DOHH2 (cell line): ENCODE measurements around the gene MYBPC2.
A peak's percentile ranks its signal among the peaks of the same experiment; 100 is the strongest.

Experiments used
- H3F3A ChIP-seq: fragments of 200-600 bp; sonication (generic), shearing (Covaris generic); 2 replicates; pipeline ENCODE4 v1.6.0; 2016; ENCODE audit warnings: antibody characterized with exemption, mild to moderate bottlenecking; ENCODE audit not compliant: control insufficient read depth, insufficient read depth
- H3K27ac ChIP-seq: fragments of 200-600 bp; sonication (generic); 2 replicates; pipeline ENCODE4 v1.5.1; 2014; ENCODE audit warnings: low read depth, mild to moderate bottlenecking, low read length, moderate library complexity
- H3K27me3 ChIP-seq: fragments of 200-600 bp; sonication (generic); 2 replicates; pipeline ENCODE4 v1.6.1; 2014; ENCODE audit warnings: mild to moderate bottlenecking, low read length, mixed read lengths; ENCODE audit not compliant: control insufficient read depth
- H3K36me3 ChIP-seq: fragments of 200-600 bp; sonication (generic); 2 replicates; pipeline ENCODE4 v1.6.1; 2014; ENCODE audit warnings: mild to moderate bottlenecking, low read length, moderate library complexity, mixed read lengths; ENCODE audit not compliant: control insufficient read depth
- H3K4me1 ChIP-seq: fragments of 200-600 bp; sonication (generic); 2 replicates; pipeline ENCODE4 v1.6.1; 2014; ENCODE audit warnings: mild to moderate bottlenecking, low read length, mixed read lengths; ENCODE audit not compliant: control insufficient read depth
- H3K4me2 ChIP-seq: fragments of 200-600 bp; sonication (generic); 2 replicates; pipeline ENCODE4 v1.6.0; 2014; ENCODE audit warnings: mild to moderate bottlenecking, low read length, moderate library complexity
- H3K4me3 ChIP-seq: fragments of 200-600 bp; sonication (generic); 2 replicates; pipeline ENCODE4 v1.5.1; 2014; ENCODE audit warnings: mild to moderate bottlenecking, low read length, mixed read lengths
- H3K79me2 ChIP-seq: fragments of 200-600 bp; sonication (generic); 2 replicates; pipeline ENCODE4 v1.6.1; 2014; ENCODE audit warnings: mild to moderate bottlenecking, low read length, mixed read lengths; ENCODE audit not compliant: control insufficient read depth
- H3K9me2 ChIP-seq: fragments of 200-600 bp; sonication (generic); replicated peaks from 2 replicates; pipeline ENCODE4 v1.6.1; 2014; ENCODE audit warnings: mild to moderate bottlenecking, low read length, mixed read lengths; ENCODE audit not compliant: control insufficient read depth
- H3K9me3 ChIP-seq: fragments of 200-600 bp; sonication (generic); 2 replicates; pipeline ENCODE4 v1.6.1; 2014; ENCODE audit warnings: antibody characterized with exemption, low read length, mixed read lengths; ENCODE audit not compliant: control insufficient read depth, insufficient read depth
- H4K20me1 ChIP-seq: fragments of 200-600 bp; sonication (generic); 2 replicates; pipeline ENCODE4 v1.6.0; 2014; ENCODE audit warnings: low read depth, mild to moderate bottlenecking, antibody characterized with exemption, low read length, moderate library complexity; ENCODE audit not compliant: control insufficient read depth, insufficient read depth
- EZH2phosphoT487 ChIP-seq: fragments of 200-600 bp; sonication (generic); IDR thresholded peaks from 2 replicates; pipeline ENCODE4 v1.6.1; 2017; ENCODE audit warnings: borderline replicate concordance, mild to moderate bottlenecking, antibody characterized with exemption, low read length, moderate library complexity, mixed read lengths
- TF ChIP-seq, protein P1 (sequence below): fragments of 200-600 bp; sonication (generic); IDR thresholded peaks from one replicate; pipeline ENCODE4 v1.5.1; 2014; ENCODE audit warnings: antibody characterized with exemption, mild to moderate bottlenecking, low read depth, low read length; ENCODE audit not compliant: poor library complexity, severe bottlenecking

Gene MYBPC2

GRCh38 chr19:50428772-50429463 lies 3.8 kb upstream of the MYBPC2 start:
- Histone ChIP-seq H3K27me3 (no peaks in the 10 kb centered on the region), H3K4me3 (peak overlapping the region; percentile 80), H3K9me3 (no peaks in the 10 kb centered on the region), H3K79me2 (peaks cover 12% of the 10 kb centered on the region), H3F3A (peaks cover 68% of the 10 kb centered on the region), H3K36me3 (peaks cover 45% of the 10 kb centered on the region), H3K4me1 (peaks cover 76% of the 10 kb centered on the region), H3K4me2 (peak overlapping the region; percentile 84), H3K27ac (peak overlapping the region; percentile 96), H3K9me2 (no peaks in the 10 kb centered on the region), H4K20me1 (no peaks in the 10 kb centered on the region)
- TF ChIP-seq, protein P1, sequence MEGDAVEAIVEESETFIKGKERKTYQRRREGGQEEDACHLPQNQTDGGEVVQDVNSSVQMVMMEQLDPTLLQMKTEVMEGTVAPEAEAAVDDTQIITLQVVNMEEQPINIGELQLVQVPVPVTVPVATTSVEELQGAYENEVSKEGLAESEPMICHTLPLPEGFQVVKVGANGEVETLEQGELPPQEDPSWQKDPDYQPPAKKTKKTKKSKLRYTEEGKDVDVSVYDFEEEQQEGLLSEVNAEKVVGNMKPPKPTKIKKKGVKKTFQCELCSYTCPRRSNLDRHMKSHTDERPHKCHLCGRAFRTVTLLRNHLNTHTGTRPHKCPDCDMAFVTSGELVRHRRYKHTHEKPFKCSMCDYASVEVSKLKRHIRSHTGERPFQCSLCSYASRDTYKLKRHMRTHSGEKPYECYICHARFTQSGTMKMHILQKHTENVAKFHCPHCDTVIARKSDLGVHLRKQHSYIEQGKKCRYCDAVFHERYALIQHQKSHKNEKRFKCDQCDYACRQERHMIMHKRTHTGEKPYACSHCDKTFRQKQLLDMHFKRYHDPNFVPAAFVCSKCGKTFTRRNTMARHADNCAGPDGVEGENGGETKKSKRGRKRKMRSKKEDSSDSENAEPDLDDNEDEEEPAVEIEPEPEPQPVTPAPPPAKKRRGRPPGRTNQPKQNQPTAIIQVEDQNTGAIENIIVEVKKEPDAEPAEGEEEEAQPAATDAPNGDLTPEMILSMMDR = no peak
- TF ChIP-seq EZH2phosphoT487 = no peak

DNA sequence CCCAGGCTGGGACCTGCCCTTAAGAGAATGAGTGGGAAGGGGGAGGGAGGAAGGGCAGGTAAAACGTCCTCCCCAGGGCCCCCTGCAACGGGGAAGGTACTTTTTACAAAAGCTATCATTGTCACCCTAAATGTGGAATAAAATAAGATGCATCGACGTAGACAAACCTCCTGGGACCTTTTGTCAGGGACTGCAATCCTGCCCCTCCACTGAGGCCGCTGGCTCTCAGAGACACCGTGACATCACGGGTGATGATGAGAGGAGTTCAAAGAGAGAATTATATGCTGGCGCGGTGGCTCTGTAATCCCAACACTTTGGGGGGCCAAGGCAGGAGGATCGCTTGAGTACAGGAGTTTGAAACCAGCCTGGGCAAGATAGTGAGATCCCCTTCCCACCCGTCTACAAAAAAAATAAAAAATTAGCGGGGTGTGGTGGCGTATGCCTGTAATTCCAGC lies 1.8 kb upstream of the MYBPC2 start:
- Histone ChIP-seq H3K4me1 (peaks cover 89% of the 10 kb centered on the region), H3K4me2 (peak overlapping the region; percentile 84)

GRCh38 chr19:50431343-50432220 lies 1.1 kb upstream of the MYBPC2 start:
- Histone ChIP-seq H3K4me3 (peak overlapping the region; percentile 80), H3K79me2 (peaks cover 12% of the 10 kb centered on the region), H3F3A (peaks cover 61% of the 10 kb centered on the region), H3K9me2 (no peaks in the 10 kb centered on the region), H3K36me3 (peaks cover 43% of the 10 kb centered on the region), H3K9me3 (no peaks in the 10 kb centered on the region), H3K27me3 (no peaks in the 10 kb centered on the region), H3K4me1 (peaks cover 91% of the 10 kb centered on the region), H4K20me1 (no peaks in the 10 kb centered on the region), H3K4me2 (peak overlapping the region; percentile 84), H3K27ac (peak overlapping the region; percentile 96)
- no peak for TF ChIP-seq EZH2phosphoT487
- TF ChIP-seq, protein P1 = no peak

More for the DNA sequence above, 1.8 kb upstream of the MYBPC2 start:
- H3K4me3 ChIP-seq = peak overlapping the region; percentile 80
- TF ChIP-seq EZH2phosphoT487 = no peak
- TF ChIP-seq, protein P1 = no peak
- peaks cover 65% of the 10 kb centered on the region for H3F3A ChIP-seq
- peaks cover 12% of the 10 kb centered on the region for H3K79me2 ChIP-seq
- peaks cover 40% of the 10 kb centered on the region for H3K36me3 ChIP-seq
- no peaks in the 10 kb centered on the region for H3K27me3 ChIP-seq
- no peaks in the 10 kb centered on the region for H4K20me1 ChIP-seq
- H3K9me3 ChIP-seq = no peaks in the 10 kb centered on the region
- no peaks in the 10 kb centered on the region for H3K9me2 ChIP-seq
- peak overlapping the region; percentile 96 for H3K27ac ChIP-seq
